ENCODE results near the gene ROBO1.

DNA sequence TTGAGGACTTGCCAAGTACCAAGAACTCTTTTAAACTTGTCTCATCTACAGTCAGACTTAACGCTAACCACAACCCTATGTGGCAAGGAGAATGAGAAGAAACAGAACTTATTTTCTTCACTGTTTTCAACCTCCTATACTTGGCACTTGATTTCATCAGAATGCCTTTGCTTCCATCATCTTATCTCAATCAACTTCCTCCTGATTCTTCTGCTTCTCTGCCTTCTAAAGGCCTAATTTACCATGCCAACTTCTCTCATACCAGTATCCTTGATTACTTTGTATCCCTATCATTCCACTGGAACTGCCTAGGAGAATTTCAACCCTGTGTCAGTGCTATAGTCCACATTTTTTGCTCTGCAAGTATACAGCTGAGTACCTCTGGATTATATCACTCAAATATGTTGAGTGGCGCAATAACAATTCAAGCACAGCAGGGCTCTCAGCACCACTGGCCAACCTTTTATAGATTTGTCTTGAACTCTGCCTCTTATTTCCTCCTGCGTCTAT is 413.6 kb downstream of the ROBO1 start:
- TF ChIP-seq POLR2A (IDR thresholded peaks at IDR 0.05; ENCODE audit: low read length) (no peak), GATA1 (IDR thresholded peaks at IDR 0.05; ENCODE audit: low read depth, low read length) (no peak)
